IMR-90 (cell line): Measurements from ENCODE around the gene TNS1. TPM values are rescaled to one million over a fixed set of nuclear protein-coding genes. Genes with fewer than 3 reads are reported as not detected.
A peak's percentile ranks its signal among the peaks of the same experiment; 100 is the strongest.

Experiments used
- ATAC-seq: fragments of 200-7000 bp; cut with Tn5 transposase; 2 replicates; pipeline ENCODE4 v1.9.1; 2020; ENCODE audit warnings: low read depth, mild to moderate bottlenecking, moderate library complexity
- BruUV-seq: library from RNA; stranded (reverse); fragments of 400-500 nt; replicated peaks from 2 replicates; lab custom pipeline; 2021; lab: Mats Ljungman, UMichigan
- CTCF ChIA-PET: fragments of 300-600 bp; formaldehyde crosslinking; extraction: SDS; loops from one replicate; lab custom pipeline; 2021; ENCODE audit warnings: antibody characterized with exemption; lab: Yijun Ruan, JAX
- POLR2A ChIA-PET: fragments of 300-600 bp; sonication (Branson Sonifier 250); formaldehyde crosslinking; loops from one replicate; lab custom pipeline; 2022; ENCODE audit warnings: antibody characterized with exemption; ENCODE audit not compliant: unreplicated experiment; lab: Charles Lee
- DNase-seq: peaks from one replicate; pipeline ENCODE4 v3.0.0; 2013
- H2AFZ ChIP-seq: replicated peaks from 2 replicates; pipeline ENCODE3; 2013; ENCODE audit warnings: low read length, mild to moderate bottlenecking; ENCODE audit not compliant: poor library complexity
- H2AK5ac ChIP-seq: 2 replicates; pipeline ENCODE4 v1.6.1; 2013; ENCODE audit warnings: low read depth, low read length, inconsistent platforms
- H2AK9ac ChIP-seq: replicated peaks from 2 replicates; pipeline ENCODE3; 2013; ENCODE audit warnings: mild to moderate bottlenecking, low read depth, low read length, moderate library complexity; ENCODE audit not compliant: poor library complexity
- H2BK120ac ChIP-seq: 2 replicates; pipeline ENCODE4 v1.6.1; 2013; ENCODE audit warnings: low read depth, low read length, inconsistent platforms
- H2BK15ac ChIP-seq: 3 replicates; pipeline ENCODE4 v1.6.1; 2013; ENCODE audit warnings: low read depth, low read length, inconsistent platforms
- H2BK20ac ChIP-seq: 2 replicates; pipeline ENCODE4 v1.6.1; 2013; ENCODE audit warnings: low read depth, mild to moderate bottlenecking, inconsistent platforms, low read length, moderate library complexity
- H2BK5ac ChIP-seq: 2 replicates; pipeline ENCODE4 v1.6.1; 2013; ENCODE audit warnings: mild to moderate bottlenecking, low read depth, low read length, inconsistent platforms; ENCODE audit not compliant: poor library complexity, severe bottlenecking
- H3K14ac ChIP-seq: replicated peaks from 2 replicates; pipeline ENCODE4 v1.6.1; 2013; ENCODE audit warnings: low read depth, low read length, inconsistent platforms
- H3K18ac ChIP-seq: 2 replicates; pipeline ENCODE4 v1.6.1; 2013; ENCODE audit warnings: low read depth, low read length, control low read depth
- H3K23ac ChIP-seq: 2 replicates; pipeline ENCODE4 v1.6.1; 2013; ENCODE audit warnings: low read depth, low read length, inconsistent platforms
- H3K27ac ChIP-seq: 2 replicates; pipeline ENCODE4 v1.5.1; 2013; ENCODE audit warnings: mild to moderate bottlenecking, control low read depth, low read length; ENCODE audit not compliant: insufficient read depth
- H3K27me3 ChIP-seq: 2 replicates; pipeline ENCODE4 v1.6.1; 2013; ENCODE audit warnings: low read length; ENCODE audit not compliant: control insufficient read depth, insufficient read depth
- H3K36me3 ChIP-seq: 2 replicates; pipeline ENCODE4 v1.6.1; 2013; ENCODE audit warnings: low read length, mixed read lengths; ENCODE audit not compliant: control insufficient read depth, insufficient read depth
- H3K4ac ChIP-seq: 2 replicates; pipeline ENCODE4 v1.6.1; 2013; ENCODE audit warnings: low read depth, low read length, inconsistent platforms
- H3K4me1 ChIP-seq: 2 replicates; pipeline ENCODE4 v1.6.1; 2013; ENCODE audit warnings: low read length, mixed read lengths; ENCODE audit not compliant: control insufficient read depth, insufficient read depth
- H3K4me2 ChIP-seq: 2 replicates; pipeline ENCODE4 v1.6.1; 2013; ENCODE audit warnings: low read depth, mild to moderate bottlenecking, control low read depth, low read length, moderate library complexity
- H3K4me3 ChIP-seq: 2 replicates; pipeline ENCODE4 v1.5.1; 2013; ENCODE audit warnings: low read depth, mild to moderate bottlenecking, control low read depth, low read length, moderate library complexity; ENCODE audit not compliant: insufficient read depth
- H3K56ac ChIP-seq: 2 replicates; pipeline ENCODE4 v1.6.1; 2013; ENCODE audit warnings: low read length, inconsistent platforms; ENCODE audit not compliant: insufficient read depth; ENCODE audit errors: extremely low read depth
- H3K79me1 ChIP-seq, 2 experiments: 2 replicates each; pipeline ENCODE4 v1.6.1; 2013; ENCODE audit warnings: low read length in 2 of 2, inconsistent platforms in 1 of 2, low read depth in 1 of 2
- H3K9ac ChIP-seq: 2 replicates; pipeline ENCODE4 v1.6.1; 2013; ENCODE audit warnings: low read depth, low read length, control low read depth
- H3K9me1 ChIP-seq: 2 replicates; pipeline ENCODE4 v1.6.1; 2013; ENCODE audit warnings: low read length, inconsistent platforms; ENCODE audit not compliant: insufficient read depth
- H3K9me3 ChIP-seq: 2 replicates; pipeline ENCODE4 v1.6.1; 2013; ENCODE audit warnings: low read length; ENCODE audit not compliant: control insufficient read depth, insufficient read depth
- H4K20me1 ChIP-seq: 2 replicates; pipeline ENCODE4 v1.6.1; 2013; ENCODE audit warnings: low read length, inconsistent platforms; ENCODE audit not compliant: insufficient read depth
- H4K5ac ChIP-seq: 2 replicates; pipeline ENCODE4 v1.6.1; 2013; ENCODE audit warnings: mild to moderate bottlenecking, low read depth, low read length, control low read depth
- H4K8ac ChIP-seq, 2 experiments: 2 replicates each; pipeline ENCODE4 v1.6.1; 2013; ENCODE audit warnings: low read depth in 2 of 2, low read length in 2 of 2, control low read depth in 1 of 2, inconsistent platforms in 1 of 2
- H4K91ac ChIP-seq: 2 replicates; pipeline ENCODE4 v1.6.1; 2013; ENCODE audit warnings: low read depth, low read length, inconsistent platforms; ENCODE audit not compliant: insufficient read depth
- CEBPB ChIP-seq: IDR thresholded peaks from 2 replicates; pipeline ENCODE4 v1.6.1; 2012; ENCODE audit warnings: low read depth, low read length, improper control_type of control experiment
- MAFK ChIP-seq: IDR thresholded peaks from 2 replicates; pipeline ENCODE4 v1.6.1; 2012; ENCODE audit warnings: low read depth, low read length, improper control_type of control experiment
- MAZ ChIP-seq: IDR thresholded peaks from 2 replicates; pipeline ENCODE4 v1.6.1; 2012; ENCODE audit warnings: low read depth, mild to moderate bottlenecking, low read length, improper control_type of control experiment, moderate library complexity, borderline replicate concordance
- NFE2L2 ChIP-seq: fragments of 150-350 bp; IDR thresholded peaks from 2 replicates; pipeline ENCODE4 v1.6.1; 2016; ENCODE audit warnings: low read depth, mild to moderate bottlenecking, low read length
- POLR2A ChIP-seq: IDR thresholded peaks from 2 replicates; pipeline ENCODE4 v1.6.1; 2012; ENCODE audit warnings: mild to moderate bottlenecking, low read depth, low read length
- RCOR1 ChIP-seq: IDR thresholded peaks from 2 replicates; pipeline ENCODE4 v1.6.1; 2012; ENCODE audit warnings: mild to moderate bottlenecking, low read length, improper control_type of control experiment; ENCODE audit not compliant: insufficient replicate concordance
- SMC3 ChIP-seq: fragments of 150-350 bp; IDR thresholded peaks from 2 replicates; pipeline ENCODE4 v1.6.1; 2016; ENCODE audit warnings: low read depth, mild to moderate bottlenecking, antibody characterized with exemption, low read length, moderate library complexity
- dilution Hi-C: fragments of 300-500 bp; cut with HindIII; formaldehyde crosslinking; loops from one replicate; pipeline ENCODE4 v1.14.3; 2018; ENCODE audit warnings: low sequenced_read_pairs; ENCODE audit not compliant: unreplicated experiment
- in situ Hi-C: fragments of 300-500 bp; cut with MboI; formaldehyde crosslinking; loops from 3 replicates; pipeline ENCODE4 v1.14.3; 2019; ENCODE audit warnings: low sequenced_read_pairs, inconsistent platforms, mixed read lengths
- intact Hi-C: fragments of 100-400 bp; cut with micrococcal nuclease; formaldehyde crosslinking; loops from 2 replicates; pipeline ENCODE4 v1.10.0; 2022
- polyA plus RNA-seq, 3 experiments: library from polyadenylated mRNA; depleted of rRNA; stranded (reverse); fragments of >200 nt; gene quantifications; 2 replicates each; pipeline ENCODE4 v1.2.3, GENCODE V29; 2012; ENCODE audit warnings: low replicate concordance in 1 of 3
- total RNA-seq: library from RNA; depleted of rRNA; stranded (reverse); fragments of >200 nt; gene quantifications from 2 replicates; pipeline ENCODE4 v1.2.3, GENCODE V29; 2012

The TNS1 gene
- total and polyA plus RNA-seq, 2 of the 4 experiments (the other 2 are of a cell fraction), result 41.1 to 45.2 TPM

- no peak overlapping the region for H3K18ac ChIP-seq
- peak overlapping the region; percentile 6 for H2AFZ ChIP-seq
- peak; percentile 30 for ATAC-seq
- no peak overlapping the region for H2AK9ac ChIP-seq
- peak; percentile 91 for DNase-seq
- peaks cover 31 to 79% of the 10 kb centered on the region in 2 experiments; a peak in 3 of 4 replicates for H3K79me1 ChIP-seq
- no peak overlapping the region for H2BK20ac ChIP-seq
- H3K4me1 ChIP-seq, result peaks cover 39% of the 10 kb centered on the region
- H3K36me3 ChIP-seq, result peaks cover 2% of the 10 kb centered on the region; the same call in 1 of the 2 replicates
- H3K9ac ChIP-seq, result no peak overlapping the region
- peaks cover 15% of the 10 kb centered on the region; the same call in 1 of the 2 replicates for H4K20me1 ChIP-seq
- H3K27me3 ChIP-seq, result no peaks in the 10 kb centered on the region
- H3K4me2 ChIP-seq, result peak overlapping the region; percentile 35; the same call in 1 of the 2 replicates
- no peak overlapping the region for H3K23ac ChIP-seq
- no TSS peak for BruUV-seq
- no peak overlapping the region; the same call in 1 of the 2 replicates for H4K91ac ChIP-seq
- in situ Hi-C loops, result no loop called here
- 0 out of 2 replicates have a peak overlapping the region, but pooled peaks have one; percentile 2 for H3K27ac ChIP-seq
- CTCF ChIA-PET, result no interaction called here
- TF ChIP-seq NFE2L2 (no peak), MAFK (no peak), POLR2A (peak; percentile 43; the same call in 1 of the 2 replicates), SMC3 (no peak), RCOR1 (no peak), MAZ (0 out of 2 replicates have a peak, but pooled peaks have one; percentile 48), CEBPB (peak; percentile 81; the same call in 1 of the 2 replicates)
- no peak overlapping the region for H2BK5ac ChIP-seq
- no peak overlapping the region for H2BK15ac ChIP-seq
- H3K56ac ChIP-seq, result no peak overlapping the region
- H3K14ac ChIP-seq, result peak overlapping the region; percentile 17; the same call in 1 of the 2 replicates
- no peaks in the 10 kb centered on the region for H3K9me3 ChIP-seq
- H2BK120ac ChIP-seq, result no peak overlapping the region
- H3K4ac ChIP-seq, result no peak overlapping the region
- peaks cover 28% of the 10 kb centered on the region for H3K9me1 ChIP-seq
- H2AK5ac ChIP-seq, result peak overlapping the region; percentile 5; the same call in 1 of the 2 replicates
- POLR2A ChIA-PET, result interaction anchor here (0.6 kb wide), 1 partner anchor 14 kb away, joined by 3 read pairs; no protein-coding TSS in a partner anchor
- no peak overlapping the region for H4K5ac ChIP-seq
- H4K8ac ChIP-seq, result no peak overlapping the region; a peak in 1 of 4 replicates
- dilution Hi-C loops, result no loop called here
- intact Hi-C loops, result no loop called here
- H3K4me3 ChIP-seq, result no peak overlapping the region
Measured at GRCh38 chr2:218000136-218000535, 2.7 kb downstream of the TNS1 start.
